Measurements from ENCODE around the gene DIP2C.

Gene DIP2C

DNA sequence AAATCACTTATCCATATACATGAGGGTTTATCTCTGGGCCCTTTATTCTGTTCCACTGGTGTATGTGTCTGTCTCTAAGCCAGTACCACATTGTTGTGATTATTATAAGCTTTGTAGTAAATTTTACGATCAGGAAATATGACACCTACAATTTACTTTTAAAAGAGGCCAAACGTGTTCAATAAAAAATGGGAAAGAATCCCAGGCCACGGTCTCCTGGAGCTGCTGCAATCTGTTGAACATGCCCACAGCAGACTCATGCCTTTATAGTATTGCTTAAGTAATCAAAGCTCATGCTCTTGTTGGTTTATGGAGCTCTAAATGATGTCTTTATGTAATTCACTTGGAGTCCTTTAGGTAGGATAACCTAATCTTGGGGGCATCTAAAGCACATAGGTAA lies 281.2 kb downstream of the DIP2C start:
- no peak for DNase-seq (ENCODE audit: extremely low spot score)
- ChIA-PET POLR2A (no interaction called here), CTCF (no interaction called here)
- TF ChIP-seq PKNOX1 (IDR thresholded peaks at IDR 0.05) (peak; percentile 18; the same call in 1 of the 2 replicates), LEF1 (IDR thresholded peaks at IDR 0.05; ENCODE audit: borderline replicate concordance) (no peak), ARNT (IDR thresholded peaks at IDR 0.05) (peak; percentile 54; the same call in 1 of the 2 replicates), BHLHE40 (IDR thresholded peaks at IDR 0.05; ENCODE audit: borderline replicate concordance) (no peak), NFRKB (IDR thresholded peaks at IDR 0.05) (no peak), FOXA1 (IDR thresholded peaks at IDR 0.05) (no peak), CTBP1 (IDR thresholded peaks at IDR 0.05; ENCODE audit: borderline replicate concordance) (no peak)

DNA sequence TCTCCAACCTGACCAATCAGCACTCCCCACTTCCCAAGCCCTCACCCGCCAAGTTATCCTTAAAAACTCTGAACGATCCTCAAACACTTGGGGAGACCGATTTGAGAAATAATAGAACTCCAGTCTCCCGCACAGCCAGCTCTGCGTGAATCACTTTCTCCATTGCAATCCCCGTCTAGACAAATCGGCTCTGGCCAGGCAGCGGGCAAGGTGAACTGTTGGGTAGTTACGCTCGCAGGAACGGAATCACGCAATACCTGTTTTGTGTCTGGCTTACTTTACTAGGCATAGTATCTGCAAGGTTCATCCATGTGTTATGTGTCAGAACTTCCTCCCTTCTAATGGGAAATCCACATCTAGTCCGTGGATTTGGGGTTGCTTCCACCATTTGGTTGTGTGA lies 282.5 kb downstream of the DIP2C start:
- TF ChIP-seq BHLHE40 (IDR thresholded peaks at IDR 0.05; ENCODE audit: borderline replicate concordance) (no peak), TARDBP (IDR thresholded peaks at IDR 0.05) (no peak), LEF1 (IDR thresholded peaks at IDR 0.05; ENCODE audit: borderline replicate concordance) (no peak), FOXA1 (IDR thresholded peaks at IDR 0.05) (no peak), CTBP1 (IDR thresholded peaks at IDR 0.05; ENCODE audit: borderline replicate concordance) (no peak), ZNF384 (IDR thresholded peaks at IDR 0.05) (no peak), L3MBTL2 (conservative IDR thresholded peaks at IDR 0.05) (no peak), SP1 (IDR thresholded peaks at IDR 0.05) (no peak), SUZ12 (IDR thresholded peaks at IDR 0.05) (no peak), NFRKB (IDR thresholded peaks at IDR 0.05) (no peak), FOXK2 (IDR thresholded peaks at IDR 0.05) (no peak), PKNOX1 (IDR thresholded peaks at IDR 0.05) (no peak), HDGF (IDR thresholded peaks at IDR 0.05; ENCODE audit: borderline replicate concordance) (no peak), FOXM1 (IDR thresholded peaks at IDR 0.05; ENCODE audit: borderline replicate concordance) (no peak), ARNT (IDR thresholded peaks at IDR 0.05) (no peak), ELF4 (IDR thresholded peaks at IDR 0.05) (no peak)
- POLR2A ChIA-PET: no interaction called here
- CTCF ChIA-PET: no interaction called here
- no peak for DNase-seq (ENCODE audit: extremely low spot score)

DNA sequence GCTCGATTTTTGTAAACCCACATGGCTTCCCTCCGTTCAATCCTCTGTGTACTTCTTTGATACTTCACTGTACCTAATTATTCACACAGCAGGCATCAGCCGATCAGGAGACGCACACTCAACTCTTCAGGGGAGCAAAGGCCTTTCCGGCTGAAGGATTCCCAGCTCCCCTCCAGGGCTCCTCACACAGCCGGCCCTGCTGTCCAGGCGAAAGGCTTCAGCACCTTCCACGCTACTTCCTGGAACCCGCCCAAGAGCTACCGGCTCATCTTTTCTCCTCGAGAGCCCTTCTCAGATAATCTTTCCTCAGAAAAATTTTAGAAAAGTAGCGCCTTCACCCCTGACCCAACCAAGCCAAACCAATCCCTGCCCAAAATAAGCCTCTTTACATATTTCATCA lies 283.8 kb downstream of the DIP2C start:
- POLR2A ChIA-PET: no interaction called here

DNA sequence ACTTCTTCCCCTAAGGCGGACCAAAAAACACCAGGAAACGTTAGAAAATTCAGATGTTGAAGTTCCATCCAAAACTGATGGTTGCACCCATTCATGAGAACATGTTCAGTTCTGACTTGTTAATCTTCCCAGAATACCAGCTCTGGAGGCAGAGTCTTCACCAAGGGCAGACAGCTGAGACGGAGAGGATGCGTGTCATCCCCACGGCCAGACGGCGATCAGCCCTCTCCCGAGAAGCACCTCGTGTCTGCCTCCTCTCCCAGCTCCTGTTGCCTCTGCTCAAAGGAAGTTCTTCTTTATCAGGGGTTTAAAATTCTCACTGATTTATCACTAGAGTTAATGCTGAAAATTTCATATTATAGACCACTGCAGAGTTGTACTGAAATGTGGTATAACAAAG lies 284.5 kb downstream of the DIP2C start:
- no peak for DNase-seq (ENCODE audit: extremely low spot score)
- ChIA-PET POLR2A (no interaction called here), CTCF (no interaction called here)
- TF ChIP-seq ZNF384 (IDR thresholded peaks at IDR 0.05) (no peak), CTBP1 (IDR thresholded peaks at IDR 0.05; ENCODE audit: borderline replicate concordance) (no peak), FOXM1 (IDR thresholded peaks at IDR 0.05; ENCODE audit: borderline replicate concordance) (no peak), ELF4 (IDR thresholded peaks at IDR 0.05) (no peak), LEF1 (IDR thresholded peaks at IDR 0.05; ENCODE audit: borderline replicate concordance) (no peak), FOXK2 (IDR thresholded peaks at IDR 0.05) (no peak), HDGF (IDR thresholded peaks at IDR 0.05; ENCODE audit: borderline replicate concordance) (no peak), NFRKB (IDR thresholded peaks at IDR 0.05) (no peak), FOXA1 (IDR thresholded peaks at IDR 0.05) (no peak), SUZ12 (IDR thresholded peaks at IDR 0.05) (no peak), L3MBTL2 (conservative IDR thresholded peaks at IDR 0.05) (no peak), ARNT (IDR thresholded peaks at IDR 0.05) (no peak), BHLHE40 (IDR thresholded peaks at IDR 0.05; ENCODE audit: borderline replicate concordance) (no peak), SP1 (IDR thresholded peaks at IDR 0.05) (no peak), PKNOX1 (IDR thresholded peaks at IDR 0.05) (no peak), TARDBP (IDR thresholded peaks at IDR 0.05) (no peak)

More for the DNA sequence above, 283.8 kb downstream of the DIP2C start:
- CTCF ChIA-PET: no interaction called here
- no peak for TF ChIP-seq FOXK2 (IDR thresholded peaks at IDR 0.05)
- TF ChIP-seq FOXM1 (IDR thresholded peaks at IDR 0.05; ENCODE audit: borderline replicate concordance): no peak
- no peak for TF ChIP-seq ARNT (IDR thresholded peaks at IDR 0.05)
- TF ChIP-seq L3MBTL2 (conservative IDR thresholded peaks at IDR 0.05): no peak
- TF ChIP-seq PKNOX1 (IDR thresholded peaks at IDR 0.05): no peak
- TF ChIP-seq CTBP1 (IDR thresholded peaks at IDR 0.05; ENCODE audit: borderline replicate concordance): no peak
- TF ChIP-seq FOXA1 (IDR thresholded peaks at IDR 0.05): no peak
- TF ChIP-seq HDGF (IDR thresholded peaks at IDR 0.05; ENCODE audit: borderline replicate concordance): no peak
- no peak for TF ChIP-seq ZNF384 (IDR thresholded peaks at IDR 0.05)
- TF ChIP-seq SUZ12 (IDR thresholded peaks at IDR 0.05): no peak
- no peak for TF ChIP-seq ELF4 (IDR thresholded peaks at IDR 0.05)
- TF ChIP-seq BHLHE40 (IDR thresholded peaks at IDR 0.05; ENCODE audit: borderline replicate concordance): no peak
- no peak for TF ChIP-seq NFRKB (IDR thresholded peaks at IDR 0.05)
- TF ChIP-seq SP1 (IDR thresholded peaks at IDR 0.05): no peak
- TF ChIP-seq LEF1 (IDR thresholded peaks at IDR 0.05; ENCODE audit: borderline replicate concordance): no peak
- TF ChIP-seq TARDBP (IDR thresholded peaks at IDR 0.05): no peak
- DNase-seq (ENCODE audit: extremely low spot score): no peak

GRCh38 chr10:404346-404745 lies 285.1 kb downstream of the DIP2C start:
- POLR2A ChIA-PET: no interaction called here
- no peak for DNase-seq (ENCODE audit: extremely low spot score)
- TF ChIP-seq LEF1 (IDR thresholded peaks at IDR 0.05; ENCODE audit: borderline replicate concordance) (no peak), HDGF (IDR thresholded peaks at IDR 0.05; ENCODE audit: borderline replicate concordance) (no peak), BHLHE40 (IDR thresholded peaks at IDR 0.05; ENCODE audit: borderline replicate concordance) (no peak), CTBP1 (IDR thresholded peaks at IDR 0.05; ENCODE audit: borderline replicate concordance) (no peak), FOXA1 (IDR thresholded peaks at IDR 0.05) (no peak), FOXM1 (IDR thresholded peaks at IDR 0.05; ENCODE audit: borderline replicate concordance) (no peak), ELF4 (IDR thresholded peaks at IDR 0.05) (no peak)
- CTCF ChIA-PET: no interaction called here

All from HEK293T (cell line).